Activated CD8-positive, alpha-beta memory T cell treated with anti-CD3 and anti-CD28 coated beads, Interleukin-2, amount 10 ng/mL, durations not matched to agents 7 days and 5 days (primary cell): ENCODE data around the gene ANTXRL. TPM values are rescaled to one million over a fixed set of nuclear protein-coding genes. Genes with fewer than 3 reads are reported as not detected.
"Not testable (repeated sequence)": the region's sequence is repeated elsewhere in the genome, so short reads cannot be mapped to it uniquely, and the experiment has no call there.

ENCODE experiments used
- ATAC-seq: fragments of 150-1000 bp; cut with Tn5 transposase; one replicate; pipeline ENCODE4 v1.10.0; 2021; ENCODE audit warnings: moderate library complexity
- CTCF ChIA-PET: fragments of 350-600 bp; sonication (Branson Sonifier 250); formaldehyde crosslinking; loops from one replicate; lab custom pipeline; 2021; ENCODE audit warnings: antibody characterized with exemption; lab: Charles Lee
- DNase-seq: peaks from one replicate; pipeline ENCODE4 v3.0.0-alpha.2; 2020
- H3K27ac Mint-ChIP-seq: one replicate; pipeline ENCODE4 v1.8.0; 2021; ENCODE audit warnings: mild to moderate bottlenecking, mixed read lengths
- H3K27me3 Mint-ChIP-seq: one replicate; pipeline ENCODE4 v1.8.0; 2021; ENCODE audit warnings: mixed read lengths
- H3K36me3 Mint-ChIP-seq: one replicate; pipeline ENCODE4 v1.8.0; 2021; ENCODE audit warnings: mild to moderate bottlenecking, mixed read lengths
- H3K4me1 Mint-ChIP-seq: one replicate; pipeline ENCODE4 v1.8.0; 2021; ENCODE audit warnings: mixed read lengths
- H3K4me3 Mint-ChIP-seq: one replicate; pipeline ENCODE4 v1.8.0; 2021; ENCODE audit warnings: mild to moderate bottlenecking, moderate library complexity, mixed read lengths
- H3K9me3 Mint-ChIP-seq: one replicate; pipeline ENCODE4 v1.8.0; 2022; ENCODE audit warnings: low read depth, mixed read lengths
- total RNA-seq, 2 experiments: library from RNA; stranded (reverse); gene quantifications; one replicate each; pipeline ENCODE4 v1.2.3, GENCODE V29; 2021

Gene ANTXRL
- total RNA-seq, 2 experiments from 2014 or later, result not detected

DNA sequence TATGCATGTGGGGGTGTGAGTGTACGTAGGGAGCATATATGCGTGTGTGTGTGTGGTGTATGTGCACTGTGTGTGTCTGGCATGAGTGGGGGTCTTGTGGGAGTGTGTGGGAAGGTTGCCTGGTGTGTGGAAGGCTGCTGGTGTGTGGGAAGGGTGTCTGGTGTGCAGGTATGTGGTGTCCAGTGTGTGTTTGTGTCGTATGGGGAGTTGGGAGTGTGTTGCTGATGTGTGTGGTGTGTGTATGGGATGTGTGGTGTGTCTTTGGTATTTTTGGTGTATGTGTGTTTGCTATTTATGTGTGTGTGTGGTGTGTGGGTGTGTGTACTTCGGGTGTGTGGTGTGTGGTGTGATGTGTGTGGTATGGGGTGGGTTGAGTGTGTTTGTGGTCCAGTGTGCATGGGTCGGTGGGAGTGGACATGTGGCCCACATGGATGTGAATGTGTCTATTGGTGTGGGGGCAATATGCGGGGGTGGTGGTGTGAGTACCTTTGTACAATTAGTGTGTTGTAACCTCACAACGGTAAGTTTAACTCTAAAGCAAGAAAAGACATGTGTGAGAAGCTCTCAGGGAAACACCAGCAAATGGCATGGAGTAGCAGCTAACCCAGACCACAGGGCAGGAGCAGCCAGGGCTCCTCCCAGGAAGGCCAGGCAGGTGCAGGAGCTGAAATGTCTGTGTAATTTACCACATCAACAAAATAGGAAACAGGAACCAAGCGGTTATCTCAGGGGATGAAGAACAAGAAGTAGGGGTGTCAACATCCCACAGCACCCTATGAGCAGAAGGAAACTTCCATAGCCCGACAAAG lies 11.9 kb downstream of the ANTXRL start:
- H3K4me1 Mint-ChIP-seq, result peaks cover 13% of the 10 kb centered on the region
- H3K4me3 Mint-ChIP-seq, result no peak overlapping the region
- CTCF ChIA-PET, result no interaction called here
- H3K9me3 Mint-ChIP-seq, result no peaks in the 10 kb centered on the region
- ATAC-seq (no peak), DNase-seq (no peak)
- H3K27ac Mint-ChIP-seq, result no peak overlapping the region
- no peaks in the 10 kb centered on the region for H3K36me3 Mint-ChIP-seq
- H3K27me3 Mint-ChIP-seq, result no peaks in the 10 kb centered on the region

DNA sequence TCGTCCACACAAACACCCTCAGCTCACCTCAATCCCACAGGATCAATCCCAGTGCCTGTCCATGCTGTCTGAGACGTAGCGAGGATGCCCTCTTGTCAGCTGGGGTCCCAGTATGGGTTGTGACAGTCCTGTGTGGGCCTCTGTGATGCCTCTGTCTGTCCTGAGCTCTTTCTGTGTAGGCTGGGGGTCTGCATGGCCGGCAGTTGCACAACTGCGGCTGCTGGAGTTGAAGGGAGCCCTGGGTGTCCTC lies 12.4 kb downstream of the ANTXRL start:
- H3K27ac Mint-ChIP-seq, result no peak overlapping the region
- ATAC-seq, result no peak
- H3K9me3 Mint-ChIP-seq, result no peaks in the 10 kb centered on the region
- H3K4me3 Mint-ChIP-seq, result no peak overlapping the region
- no peaks in the 10 kb centered on the region for H3K27me3 Mint-ChIP-seq
- DNase-seq, result no peak
- peaks cover 13% of the 10 kb centered on the region for H3K4me1 Mint-ChIP-seq
- H3K36me3 Mint-ChIP-seq, result no peaks in the 10 kb centered on the region
- CTCF ChIA-PET, result interaction anchor here (0.6 kb wide), 1 partner anchor 261 kb away, joined by 3 read pairs; no protein-coding TSS in a partner anchor

DNA sequence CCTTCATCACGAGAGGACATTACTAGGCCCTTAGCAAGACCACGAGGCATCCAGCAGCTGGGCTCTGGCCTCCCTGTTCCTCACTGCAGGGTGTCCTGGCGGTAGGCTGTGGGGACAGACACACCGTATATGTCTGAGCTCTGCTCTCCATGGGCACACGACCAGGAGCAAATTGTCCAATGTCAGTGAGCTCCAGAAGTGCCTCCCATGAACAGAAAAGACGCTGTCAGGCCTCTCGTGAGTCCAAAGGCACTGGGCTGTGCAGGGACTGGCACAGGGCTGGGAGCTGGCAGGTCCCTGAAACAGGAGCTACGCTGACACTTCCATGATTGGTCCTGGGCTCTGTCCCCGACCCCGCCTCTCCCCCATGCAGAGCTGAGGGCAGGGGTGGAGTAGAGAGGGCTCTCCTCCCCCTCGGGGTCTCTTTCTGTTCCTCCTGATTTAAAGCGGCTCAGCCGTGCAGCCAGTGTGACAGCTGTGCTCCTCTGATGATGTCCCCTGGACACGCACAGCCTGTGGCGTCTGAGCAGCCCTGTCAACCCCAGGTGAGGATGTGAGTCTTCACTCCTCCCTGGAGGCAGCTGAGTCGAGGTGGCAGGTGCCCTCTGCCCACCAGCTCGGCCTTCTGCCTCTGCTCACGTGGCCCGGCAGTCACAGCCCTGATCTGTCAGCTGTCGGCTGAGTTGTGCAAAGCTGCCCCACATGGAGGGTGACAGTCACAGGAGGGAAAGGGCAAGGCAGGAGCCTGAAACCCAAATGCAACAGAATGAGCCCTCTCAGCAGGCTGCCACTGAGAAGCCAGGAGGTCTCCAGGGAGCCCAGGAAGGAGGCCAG lies 13.0 kb downstream of the ANTXRL start:
- Mint-ChIP-seq H3K4me1 (peaks cover 13% of the 10 kb centered on the region), H3K4me3 (no peak overlapping the region), H3K36me3 (no peaks in the 10 kb centered on the region), H3K9me3 (no peaks in the 10 kb centered on the region), H3K27ac (no peak overlapping the region), H3K27me3 (no peaks in the 10 kb centered on the region)
- CTCF ChIA-PET, result interaction anchor here (0.6 kb wide), 1 partner anchor 260 kb away, joined by 3 read pairs; no protein-coding TSS in a partner anchor
- ATAC-seq (no peak), DNase-seq (no peak)

DNA sequence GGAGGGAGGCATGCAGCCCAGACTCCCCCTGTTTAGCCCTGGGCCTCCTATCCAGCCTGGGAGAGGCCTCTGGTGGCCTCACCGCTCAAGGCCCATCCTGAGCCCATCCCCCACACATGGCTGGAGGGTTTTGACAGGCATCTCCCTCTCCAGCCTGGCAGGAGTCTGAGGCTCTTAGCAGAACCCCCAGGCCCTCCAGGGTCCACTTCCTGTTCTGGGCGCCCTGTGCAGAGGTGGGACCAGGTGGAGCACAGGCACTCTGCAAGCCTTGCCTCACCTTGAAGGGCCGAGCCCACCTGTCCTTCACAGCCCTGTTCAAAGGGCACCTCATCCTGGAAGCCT lies 13.5 kb downstream of the ANTXRL start:
- H3K27ac Mint-ChIP-seq, DNase-seq, H3K36me3 Mint-ChIP-seq, H3K9me3 Mint-ChIP-seq, H3K27me3 Mint-ChIP-seq, ATAC-seq, H3K4me3 Mint-ChIP-seq, CTCF ChIA-PET: not testable (repeated sequence)
- H3K4me1 Mint-ChIP-seq, result peaks cover 13% of the 10 kb centered on the region

DNA sequence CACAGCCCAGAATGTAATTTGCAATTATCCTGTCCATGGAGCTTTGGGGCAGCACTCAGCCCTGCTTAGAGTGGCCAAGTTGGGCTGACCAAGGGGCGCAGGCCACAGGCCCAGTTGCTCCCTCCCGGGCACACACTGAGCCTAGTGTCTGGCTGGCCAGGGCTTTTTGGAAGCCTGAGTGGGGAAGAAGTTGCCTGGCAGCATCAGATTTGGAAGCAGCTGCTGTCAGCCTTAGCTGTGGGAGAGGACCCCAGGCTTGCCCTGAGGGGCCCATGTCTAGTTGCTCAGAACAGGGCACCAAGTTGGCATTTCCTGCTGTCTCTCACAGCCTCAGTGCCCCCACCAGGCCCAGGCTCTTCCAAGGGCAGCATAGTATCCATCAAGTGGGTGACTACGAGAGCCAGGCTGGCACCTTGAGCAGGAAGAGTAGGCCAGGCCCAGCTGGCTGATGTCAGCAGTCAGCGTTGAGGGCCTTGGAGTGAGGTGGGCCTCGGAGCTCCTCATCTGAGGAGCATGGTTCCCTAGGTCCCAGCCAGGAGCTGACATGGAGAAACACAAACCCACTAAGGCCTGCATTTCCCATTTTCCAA lies 14.4 kb downstream of the ANTXRL start:
- CTCF ChIA-PET, result interaction anchor here (0.6 kb wide), 1 partner anchor 1051 kb away, joined by 3 read pairs; no protein-coding TSS in a partner anchor

DNA sequence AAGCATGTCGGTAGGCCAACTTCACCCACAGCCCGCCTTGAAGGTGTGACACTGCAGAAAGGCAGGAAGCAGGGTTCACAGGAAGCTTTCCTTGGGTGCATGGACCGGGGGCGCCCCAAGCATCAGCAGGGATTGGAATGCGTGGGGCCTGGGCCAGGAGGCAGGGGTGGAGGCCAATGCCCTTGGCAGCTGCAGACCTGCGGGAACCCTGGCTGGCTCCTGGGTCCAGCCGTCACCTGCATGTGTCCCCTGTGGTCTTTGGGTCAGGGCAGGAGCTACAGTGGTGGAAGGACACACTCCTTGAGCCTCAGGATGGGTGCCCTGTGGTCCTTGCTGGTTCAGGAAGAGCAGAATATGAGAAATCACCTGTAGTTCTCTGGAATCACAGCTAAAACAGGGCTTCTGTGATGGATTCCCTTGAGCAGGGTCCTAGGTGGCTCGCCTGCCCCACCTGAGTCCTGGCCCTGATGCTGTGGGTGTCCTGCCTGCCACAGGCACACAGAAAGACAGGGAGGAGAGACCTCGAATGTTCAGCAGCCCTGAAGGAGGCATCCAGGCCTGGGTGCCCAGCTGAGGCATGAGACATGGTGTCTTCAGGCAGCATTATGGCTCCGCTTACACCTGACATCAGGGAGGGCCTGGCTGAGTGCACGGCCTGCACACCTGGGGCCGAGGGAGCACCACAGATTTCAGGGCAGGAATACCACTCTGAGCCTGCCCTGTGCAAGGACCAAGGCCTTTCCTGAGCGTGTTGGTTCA lies 15.1 kb downstream of the ANTXRL start:
- ATAC-seq (no peak), DNase-seq (no peak)
- Mint-ChIP-seq H3K4me1 (peaks cover 13% of the 10 kb centered on the region), H3K4me3 (no peak overlapping the region), H3K27me3 (no peaks in the 10 kb centered on the region), H3K36me3 (no peaks in the 10 kb centered on the region), H3K27ac (no peak overlapping the region), H3K9me3 (no peaks in the 10 kb centered on the region)
- CTCF ChIA-PET, result interaction anchor here (0.6 kb wide), 1 partner anchor 1052 kb away, joined by 3 read pairs; no protein-coding TSS in a partner anchor

More for the DNA sequence above, 14.4 kb downstream of the ANTXRL start:
- H3K27me3 Mint-ChIP-seq, result no peaks in the 10 kb centered on the region
- ATAC-seq (no peak), DNase-seq (no peak)
- H3K9me3 Mint-ChIP-seq, result no peaks in the 10 kb centered on the region
- no peak overlapping the region for H3K27ac Mint-ChIP-seq
- H3K4me1 Mint-ChIP-seq, result peaks cover 13% of the 10 kb centered on the region
- H3K36me3 Mint-ChIP-seq, result no peaks in the 10 kb centered on the region
- no peak overlapping the region for H3K4me3 Mint-ChIP-seq

DNA sequence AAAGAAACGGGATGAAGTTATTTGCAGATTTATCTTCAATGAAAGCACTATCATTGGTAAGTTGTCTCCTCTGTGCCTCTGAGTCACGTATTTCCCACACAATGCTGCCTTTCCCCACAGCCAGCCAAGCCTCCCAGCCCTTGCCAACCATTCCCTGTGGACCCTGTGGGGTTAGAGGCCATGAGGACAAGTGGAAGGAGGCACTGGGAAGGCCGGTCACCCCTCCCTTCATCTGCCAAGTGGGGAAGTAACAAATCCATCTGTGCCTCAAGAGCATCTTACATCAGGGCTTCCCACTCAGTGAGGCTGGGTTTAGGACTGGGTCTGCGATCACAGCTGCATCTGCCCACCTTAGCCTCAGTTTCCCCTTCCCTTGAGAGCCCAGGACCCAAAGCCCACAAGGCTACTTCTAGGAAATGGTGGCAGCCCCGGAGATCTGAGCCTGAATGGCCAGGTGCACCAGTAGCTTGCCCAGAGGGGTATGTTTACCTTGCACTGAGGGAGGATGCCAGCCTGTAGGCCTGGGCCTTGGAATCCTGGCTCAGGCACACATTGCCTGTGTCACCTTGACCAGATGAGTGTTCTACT lies 16.1 kb downstream of the ANTXRL start:
- H3K36me3 Mint-ChIP-seq, H3K9me3 Mint-ChIP-seq, H3K4me3 Mint-ChIP-seq, H3K27ac Mint-ChIP-seq, CTCF ChIA-PET, ATAC-seq, H3K27me3 Mint-ChIP-seq, DNase-seq: not testable (repeated sequence)
- peaks cover 13% of the 10 kb centered on the region for H3K4me1 Mint-ChIP-seq

DNA sequence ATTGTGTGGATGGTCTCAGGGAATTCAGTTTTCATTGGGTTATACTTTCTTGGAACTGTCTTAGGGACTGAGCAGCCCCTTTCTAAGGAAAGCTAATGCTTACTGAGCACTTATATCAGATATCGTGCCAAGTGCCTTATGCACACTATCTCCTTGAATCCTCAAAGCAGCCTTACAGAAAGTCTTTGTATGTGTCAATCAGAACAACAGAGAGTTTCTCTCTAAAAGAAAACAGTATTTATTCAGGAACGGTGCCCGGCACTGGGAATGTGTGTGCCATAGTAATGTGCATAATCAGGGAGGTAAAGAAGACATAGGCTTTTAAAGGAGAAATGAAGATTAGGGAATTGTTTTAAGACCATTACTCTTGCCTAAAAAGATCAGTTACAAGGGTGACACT lies 17.3 kb downstream of the ANTXRL start:
- H3K36me3 Mint-ChIP-seq, result no peaks in the 10 kb centered on the region
- no peak overlapping the region for H3K27ac Mint-ChIP-seq
- peaks cover 3% of the 10 kb centered on the region for H3K4me1 Mint-ChIP-seq
- CTCF ChIA-PET, result no interaction called here
- no peaks in the 10 kb centered on the region for H3K9me3 Mint-ChIP-seq
- no peak for DNase-seq
- no peak for ATAC-seq
- H3K27me3 Mint-ChIP-seq, result no peaks in the 10 kb centered on the region
- no peak overlapping the region for H3K4me3 Mint-ChIP-seq

DNA sequence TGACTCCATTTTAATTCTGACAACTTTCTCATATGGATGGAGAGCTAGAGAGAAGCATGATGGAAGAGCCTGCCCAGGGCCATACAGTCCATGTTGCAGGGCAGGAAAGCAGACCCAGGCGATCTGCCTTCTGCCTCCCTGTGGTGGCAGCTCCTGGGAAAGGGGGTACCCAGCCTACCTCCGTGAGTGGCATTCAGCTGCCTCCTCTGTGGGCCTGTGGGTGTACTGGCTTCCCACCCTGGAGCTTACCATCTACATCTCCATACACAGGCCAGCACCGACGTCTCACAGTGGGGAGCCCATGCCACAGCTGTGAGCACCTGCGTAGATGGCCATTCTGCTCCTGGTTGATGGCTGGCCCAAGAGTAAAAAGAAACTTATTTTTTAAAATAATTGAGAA lies 17.9 kb downstream of the ANTXRL start:
- H3K4me3 Mint-ChIP-seq, ATAC-seq, CTCF ChIA-PET: not testable (repeated sequence)

DNA sequence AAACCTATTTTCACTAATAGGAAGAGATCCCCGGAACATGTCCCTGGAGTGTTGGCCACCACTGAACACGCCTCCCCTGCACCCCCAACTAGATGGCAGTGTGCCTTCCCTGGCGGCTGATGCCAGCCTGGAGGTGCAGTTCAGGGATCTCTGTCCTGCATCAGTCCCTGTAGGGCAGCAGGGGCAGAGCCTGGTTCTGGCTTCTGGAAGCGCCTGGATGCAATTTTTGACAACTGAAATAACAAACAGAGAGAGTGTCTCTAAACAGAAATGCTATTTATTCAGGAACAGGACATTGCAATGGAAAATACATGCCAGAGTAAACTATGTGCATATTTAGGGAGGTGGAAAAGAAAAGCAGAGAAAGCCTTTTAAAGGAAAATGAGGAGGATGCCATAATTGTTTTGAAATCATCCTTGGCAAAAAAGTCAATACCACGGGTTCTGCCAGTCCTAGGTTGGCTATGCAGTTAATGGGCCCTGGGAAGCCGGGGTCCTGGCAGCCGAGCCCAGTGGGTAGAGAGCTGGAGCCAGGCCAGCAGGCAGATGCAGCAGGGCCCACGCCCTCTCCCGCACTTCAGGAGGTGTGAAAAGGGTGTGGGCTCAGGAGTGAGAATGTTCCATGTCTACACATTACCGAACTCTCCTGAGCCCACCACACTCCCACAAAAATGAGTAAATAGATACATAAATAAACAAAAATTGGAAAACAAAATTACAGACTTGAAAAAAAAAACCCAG lies 18.5 kb downstream of the ANTXRL start:
- DNase-seq (no peak), ATAC-seq (no peak)
- Mint-ChIP-seq H3K9me3 (no peaks in the 10 kb centered on the region), H3K4me3 (no peak overlapping the region), H3K27ac (no peak overlapping the region), H3K36me3 (no peaks in the 10 kb centered on the region), H3K27me3 (no peaks in the 10 kb centered on the region), H3K4me1 (no peaks in the 10 kb centered on the region)
- CTCF ChIA-PET, result no interaction called here

More for the DNA sequence above, 17.9 kb downstream of the ANTXRL start:
- not testable (repeated sequence) for DNase-seq, H3K27ac Mint-ChIP-seq, H3K36me3 Mint-ChIP-seq, H3K27me3 Mint-ChIP-seq, H3K4me1 Mint-ChIP-seq, H3K9me3 Mint-ChIP-seq

DNA sequence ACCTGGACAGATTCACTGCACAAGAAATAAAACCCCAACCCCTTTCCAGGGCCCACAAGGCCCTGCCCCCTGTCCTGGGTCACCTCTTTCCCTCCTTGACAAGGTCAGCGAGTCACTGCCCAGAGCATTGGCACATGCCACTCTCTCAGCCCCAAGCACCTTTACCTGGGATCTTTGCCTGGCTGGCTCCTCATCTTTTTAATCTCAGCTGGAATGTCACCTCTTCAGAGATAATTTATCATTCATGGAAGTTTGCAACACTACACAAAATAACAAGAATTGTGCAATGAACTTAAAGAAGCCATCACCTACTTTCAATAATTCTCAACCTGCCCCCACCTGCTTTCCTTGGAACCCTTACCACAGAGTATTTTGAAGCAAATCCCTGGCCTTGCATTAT lies 19.2 kb downstream of the ANTXRL start:
- Mint-ChIP-seq H3K36me3 (no peaks in the 10 kb centered on the region), H3K4me3 (no peak overlapping the region), H3K4me1 (no peaks in the 10 kb centered on the region), H3K27me3 (no peaks in the 10 kb centered on the region), H3K9me3 (no peaks in the 10 kb centered on the region), H3K27ac (no peak overlapping the region)
- CTCF ChIA-PET, result no interaction called here
- DNase-seq, result no peak
- no peak for ATAC-seq

DNA sequence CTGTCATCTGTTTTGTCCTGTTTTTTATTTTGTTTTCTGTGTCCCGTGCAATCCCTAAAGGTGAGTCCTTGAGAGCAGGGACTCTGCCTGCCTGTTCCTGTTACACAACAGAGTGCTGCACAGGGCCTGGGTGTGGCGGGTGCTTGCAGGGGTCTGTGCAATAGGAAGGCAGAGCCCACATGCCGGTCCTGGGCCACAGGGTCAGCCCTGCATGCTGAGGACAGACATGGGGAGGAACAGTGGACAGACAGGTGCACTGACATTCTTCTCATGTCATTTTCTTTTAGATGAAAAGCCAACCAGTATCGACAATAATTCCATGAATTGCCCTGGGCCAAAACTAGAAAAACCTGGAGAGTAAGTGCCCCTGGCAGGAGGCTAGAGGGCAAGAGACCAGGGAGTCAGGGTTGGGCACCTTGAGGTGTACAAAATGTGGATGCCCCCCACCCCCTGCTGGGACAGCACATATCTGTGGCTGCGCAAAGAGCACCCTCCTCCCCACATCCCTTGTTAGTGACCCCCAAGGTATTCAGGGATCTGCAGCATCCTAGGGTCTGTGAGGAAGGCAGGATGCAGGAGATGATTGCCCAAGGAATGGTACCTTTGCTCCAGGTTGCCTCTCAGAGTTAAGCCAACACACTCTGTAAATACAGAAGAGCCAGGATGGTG lies 19.9 kb downstream of the ANTXRL start:
- Mint-ChIP-seq H3K27ac (no peak overlapping the region), H3K36me3 (no peaks in the 10 kb centered on the region), H3K4me3 (no peak overlapping the region), H3K4me1 (no peaks in the 10 kb centered on the region), H3K27me3 (no peaks in the 10 kb centered on the region), H3K9me3 (no peaks in the 10 kb centered on the region)
- DNase-seq (no peak), ATAC-seq (no peak)
- CTCF ChIA-PET, result no interaction called here
